Endothelial cell of umbilical vein (primary cell): ENCODE results near the gene DTWD2. TPM values are rescaled to one million over a fixed set of nuclear protein-coding genes. Genes with fewer than 3 reads are reported as not detected.

Source experiments
- BruUV-seq: library from RNA; stranded (reverse); fragments of 400-500 nt; replicated peaks from 2 replicates; lab custom pipeline; 2021; lab: Mats Ljungman, UMichigan
- CTCF ChIA-PET: fragments of 300-600, 350-600 bp; sonication (Branson Sonifier 250); formaldehyde crosslinking; loops from one replicate; lab custom pipeline; 2021; ENCODE audit warnings: antibody characterized with exemption, inconsistent platforms; lab: Charles Lee
- POLR2A ChIA-PET: fragments of 300-600, 350-600 bp; sonication (Branson Sonifier 250); formaldehyde crosslinking; loops from one replicate; lab custom pipeline; 2021; ENCODE audit warnings: antibody characterized with exemption, inconsistent platforms; lab: Charles Lee
- DNase-seq: peaks from one replicate; pipeline ENCODE4 v3.0.0-alpha.2; 2011; ENCODE audit warnings: low read depth, low spot score
- FAIRE-seq: peaks from 2 replicates; lab custom pipeline; 2011; peaks lifted over from hg19 to GRCh38; lab: Jason Lieb, UNC
- H2AFZ ChIP-seq: 2 replicates; pipeline ENCODE4 v1.6.0; 2012; ENCODE audit warnings: low read depth, low read length, control low read depth, inconsistent platforms
- H3K27ac ChIP-seq: 2 replicates; pipeline ENCODE4 v1.5.1; 2011; ENCODE audit warnings: low read depth, mild to moderate bottlenecking, control low read depth, low read length, moderate library complexity; ENCODE audit not compliant: insufficient read depth
- H3K27me3 ChIP-seq, 2 experiments: 2 replicates each; pipeline versions ENCODE4 v1.6.0 to v1.6.1; 2011; ENCODE audit warnings: low read length in 2 of 2, mixed read lengths in 1 of 2; ENCODE audit not compliant: control insufficient read depth in 2 of 2, insufficient read depth in 2 of 2
- H3K36me3 ChIP-seq, 2 experiments: 2 replicates in 1 of 2; 3 replicates in 1 of 2; pipeline ENCODE4 v1.5.1; 2011; ENCODE audit warnings: low read length in 2 of 2, mild to moderate bottlenecking in 1 of 2, moderate library complexity in 1 of 2; ENCODE audit not compliant: control insufficient read depth in 2 of 2, insufficient read depth in 2 of 2; ENCODE audit errors: extremely low read depth in 1 of 2
- H3K4me1 ChIP-seq: 3 replicates; pipeline ENCODE4 v1.5.1; 2011; ENCODE audit warnings: mild to moderate bottlenecking, low read length; ENCODE audit not compliant: control insufficient read depth, insufficient read depth; ENCODE audit errors: extremely low read depth
- H3K4me2 ChIP-seq: 2 replicates; pipeline ENCODE4 v1.6.1; 2011; ENCODE audit warnings: low read length, control low read depth, mixed read lengths; ENCODE audit not compliant: insufficient read depth
- H3K4me3 ChIP-seq, 3 experiments: fragments of 200-600 bp in 1 of 3; sonication (generic), shearing (Covaris generic) in 1 of 3; replicated peaks in 1 of 3; 2 replicates each; pipeline ENCODE4 v1.5.1; 2011 to 2016; ENCODE audit warnings: control low read depth in 3 of 3, low read length in 3 of 3, mild to moderate bottlenecking in 2 of 3, inconsistent platforms in 1 of 3, low read depth in 1 of 3, moderate library complexity in 1 of 3; ENCODE audit not compliant: insufficient read depth in 1 of 3
- H3K79me2 ChIP-seq: 2 replicates; pipeline ENCODE4 v1.6.0; 2012; ENCODE audit warnings: low read length, inconsistent platforms; ENCODE audit not compliant: control insufficient read depth, insufficient read depth
- H3K9ac ChIP-seq: replicated peaks from 2 replicates; pipeline ENCODE3; 2011; ENCODE audit warnings: low read length, control low read depth; ENCODE audit not compliant: insufficient read depth; ENCODE audit errors: extremely low read depth
- H3K9me1 ChIP-seq: replicated peaks from 3 replicates; pipeline ENCODE4 v1.6.0; 2011; ENCODE audit warnings: mild to moderate bottlenecking, low read length; ENCODE audit not compliant: control insufficient read depth, insufficient read depth; ENCODE audit errors: extremely low read depth
- H3K9me3 ChIP-seq: replicated peaks from 2 replicates; pipeline ENCODE4 v1.5.1; 2012; ENCODE audit warnings: low read length, inconsistent platforms; ENCODE audit not compliant: control insufficient read depth, insufficient read depth
- H4K20me1 ChIP-seq: replicated peaks from 2 replicates; pipeline ENCODE3; 2011; ENCODE audit warnings: mild to moderate bottlenecking, low read length; ENCODE audit not compliant: control insufficient read depth, insufficient read depth; ENCODE audit errors: extremely low read depth
- CTCF ChIP-seq, 2 donors: IDR thresholded peaks; 1 replicate in 1 of 2; 2 replicates in 1 of 2; pipeline ENCODE4 v1.5.1; 2011; ENCODE audit warnings: low read length in 2 of 2, mild to moderate bottlenecking in 2 of 2, moderate library complexity in 2 of 2, control low read depth in 1 of 2, inconsistent platforms in 1 of 2, low read depth in 1 of 2; ENCODE audit not compliant: insufficient read depth in 1 of 2; ENCODE audit errors: extremely low read depth in 1 of 2
- EZH2 ChIP-seq: IDR thresholded peaks from 2 replicates; pipeline ENCODE4 v1.6.1; 2012; ENCODE audit warnings: borderline replicate concordance, low read depth, mild to moderate bottlenecking, moderate library complexity, low read length, inconsistent platforms; ENCODE audit not compliant: severe bottlenecking
- FOS ChIP-seq: IDR thresholded peaks from 2 replicates; pipeline ENCODE4 v1.6.1; 2011; ENCODE audit warnings: mild to moderate bottlenecking, low read length, moderate library complexity, borderline replicate concordance; ENCODE audit not compliant: insufficient read depth
- GATA2 ChIP-seq: IDR thresholded peaks from 2 replicates; pipeline ENCODE4 v1.7.0; 2011; ENCODE audit warnings: low read depth, mild to moderate bottlenecking, moderate library complexity, mixed read lengths, low read length; ENCODE audit not compliant: insufficient read length, insufficient read depth
- JUN ChIP-seq: IDR thresholded peaks from 2 replicates; pipeline ENCODE4 v1.6.1; 2011; ENCODE audit warnings: borderline replicate concordance, low read depth; ENCODE audit not compliant: insufficient read length, insufficient read depth
- MAX ChIP-seq: IDR thresholded peaks from 2 replicates; pipeline ENCODE4 v1.6.1; 2011; ENCODE audit not compliant: insufficient read depth, insufficient read length
- MYC ChIP-seq: IDR thresholded peaks from one replicate; pipeline ENCODE4 v1.6.1; 2011; ENCODE audit warnings: mild to moderate bottlenecking, low read depth, low read length
- POLR2A ChIP-seq: IDR thresholded peaks from 2 replicates; pipeline ENCODE4 v1.6.1; 2012; ENCODE audit warnings: low read depth, mild to moderate bottlenecking, control low read depth, low read length
- POLR2AphosphoS5 ChIP-seq: IDR thresholded peaks from 2 replicates; pipeline ENCODE4 v1.6.1; 2012; ENCODE audit warnings: low read depth, mild to moderate bottlenecking, control low read depth, low read length, moderate library complexity; ENCODE audit not compliant: insufficient read depth
- dilution Hi-C: fragments of 300-500 bp; cut with MboI; formaldehyde crosslinking; loops from one replicate; pipeline ENCODE4 v1.15.0; 2019; ENCODE audit warnings: low sequenced_read_pairs; ENCODE audit not compliant: extremely low pct_ligation_motif_present
- intact Hi-C: fragments of 100-400 bp; cut with micrococcal nuclease; formaldehyde crosslinking; loops from one replicate; pipeline ENCODE4 v1.10.0; 2022
- polyA plus RNA-seq, 4 experiments: library from polyadenylated mRNA; depleted of rRNA in 3 of 4; stranded (reverse) in 3 of 4; unstranded in 1 of 4; fragments of >200 nt; gene quantifications; 2 replicates each; pipeline versions ENCODE4 v1.2.1 to v1.2.3, GENCODE V29; 2011 to 2012; ENCODE audit warnings: missing spikeins in 1 of 4
- total RNA-seq: library from RNA; stranded (reverse); gene quantifications from 2 replicates; pipeline ENCODE4 v1.2.3, GENCODE V29; 2021

Gene DTWD2
- total and polyA plus RNA-seq, 2 donors (not counting 3 experiments of a cell fraction or from before 2014, with no cell fraction given): 0.99 to 1.1 TPM

- Histone ChIP-seq H3K4me3 (no peak overlapping the region), H3K4me2 (no peak overlapping the region), H3K36me3 (no peaks in the 10 kb centered on the region), H3K79me2 (no peaks in the 10 kb centered on the region), H3K9me1 (no peaks in the 10 kb centered on the region), H3K27ac (no peak overlapping the region), H3K9ac (no peak overlapping the region), H3K27me3 (no peaks in the 10 kb centered on the region), H4K20me1 (no peaks in the 10 kb centered on the region), H3K9me3 (no peaks in the 10 kb centered on the region), H2AFZ (no peak overlapping the region), H3K4me1 (no peaks in the 10 kb centered on the region)
- TF ChIP-seq JUN: no peak
- DNase-seq (no peak), FAIRE-seq (peak; percentile 18)
- intact Hi-C loops (no loop called here), dilution Hi-C loops (no loop called here)
- ChIA-PET POLR2A (no interaction called here), CTCF (no interaction called here)
- no TSS peak for BruUV-seq
Observed at GRCh38 chr5:118921866-118922265, 66.5 kb downstream of the DTWD2 start.

GRCh38 chr5:118919016-118919415, 69.3 kb downstream of the DTWD2 start:
- H3K9me1 ChIP-seq: no peaks in the 10 kb centered on the region
- H4K20me1 ChIP-seq: no peaks in the 10 kb centered on the region
- no TSS peak for BruUV-seq
- ChIA-PET POLR2A (no interaction called here), CTCF (no interaction called here)
- FAIRE-seq (no peak), DNase-seq (no peak)
- H3K27me3 ChIP-seq: no peaks in the 10 kb centered on the region
- no peak overlapping the region for H3K4me2 ChIP-seq
- dilution Hi-C loops: no loop called here
- H3K79me2 ChIP-seq: no peaks in the 10 kb centered on the region
- H3K36me3 ChIP-seq: no peaks in the 10 kb centered on the region
- TF ChIP-seq MYC (no peak), GATA2 (no peak), CTCF (IDR thresholded peaks at IDR 0.05; ENCODE audit: extremely low read depth in 1 of 2, insufficient read depth in 1 of 2, low read depth in 1 of 2, low read length in 2 of 2) (no peak), JUN (no peak), POLR2A (no peak), FOS (no peak), POLR2AphosphoS5 (no peak), EZH2 (no peak), MAX (no peak)
- H2AFZ ChIP-seq: no peak overlapping the region
- H3K4me3 ChIP-seq: no peak overlapping the region
- no peaks in the 10 kb centered on the region for H3K9me3 ChIP-seq
- no peak overlapping the region for H3K9ac ChIP-seq
- H3K27ac ChIP-seq: no peak overlapping the region
- no peaks in the 10 kb centered on the region for H3K4me1 ChIP-seq
- intact Hi-C loops: no loop called here
